NCI-H1092 treated with DMSO at 0.1 percent for 48 hours (cell line): ENCODE results near the gene PADI2.
"Not testable (repeated sequence)": the region's sequence is repeated elsewhere in the genome, so short reads cannot be mapped to it uniquely, and the experiment has no call there.

Experiments used
- DNase-seq: peaks from one replicate; lab custom pipeline; 2025; lab: John Stamatoyannopoulos, UW

Gene PADI2

DNA sequence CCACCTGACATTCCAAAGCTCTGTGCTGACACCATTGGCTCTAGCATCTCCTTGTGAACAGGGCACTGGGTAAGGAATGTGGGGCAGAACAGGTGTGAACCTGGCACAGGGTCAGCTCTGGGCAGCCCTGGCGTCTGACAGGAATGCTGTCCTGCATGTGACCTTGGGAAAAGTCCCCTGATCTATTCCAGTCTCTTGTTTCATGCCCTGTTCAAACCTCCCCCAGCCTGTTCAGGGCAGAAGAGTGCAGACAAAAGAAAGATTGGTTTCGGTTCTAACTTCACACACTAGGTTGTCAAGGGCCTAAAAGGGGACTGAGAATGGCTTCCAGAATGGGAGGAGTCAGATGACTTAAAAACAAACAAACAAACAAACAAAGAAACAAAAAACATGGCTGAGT lies 37.8 kb downstream of the PADI2 start:
- no peak for DNase-seq

DNA sequence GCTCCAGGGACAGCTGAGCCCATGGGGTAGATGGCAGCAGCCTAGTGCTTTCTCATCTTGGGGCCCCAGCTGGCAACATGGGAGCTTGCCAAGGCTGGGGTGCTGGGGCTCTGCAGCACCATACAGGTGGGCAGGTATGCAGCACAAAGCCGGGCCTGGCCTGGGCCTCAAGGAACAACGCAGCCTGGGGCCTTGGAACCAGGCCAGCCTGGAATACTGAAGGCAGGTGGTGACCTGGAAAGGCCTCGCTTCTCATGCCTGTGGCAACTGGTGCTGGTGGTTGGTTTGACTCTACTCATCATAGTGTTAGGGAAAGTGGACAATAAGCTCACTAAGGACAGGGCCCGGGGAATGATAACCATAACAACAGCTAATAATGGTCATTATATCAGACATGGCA lies 38.4 kb downstream of the PADI2 start:
- no peak for DNase-seq

- no peak for DNase-seq
Observed at GRCh38 chr1:17080085-17080759, 39.0 kb downstream of the PADI2 start.

- no peak for DNase-seq
Observed at GRCh38 chr1:17078991-17079868, 40.0 kb downstream of the PADI2 start.

DNA sequence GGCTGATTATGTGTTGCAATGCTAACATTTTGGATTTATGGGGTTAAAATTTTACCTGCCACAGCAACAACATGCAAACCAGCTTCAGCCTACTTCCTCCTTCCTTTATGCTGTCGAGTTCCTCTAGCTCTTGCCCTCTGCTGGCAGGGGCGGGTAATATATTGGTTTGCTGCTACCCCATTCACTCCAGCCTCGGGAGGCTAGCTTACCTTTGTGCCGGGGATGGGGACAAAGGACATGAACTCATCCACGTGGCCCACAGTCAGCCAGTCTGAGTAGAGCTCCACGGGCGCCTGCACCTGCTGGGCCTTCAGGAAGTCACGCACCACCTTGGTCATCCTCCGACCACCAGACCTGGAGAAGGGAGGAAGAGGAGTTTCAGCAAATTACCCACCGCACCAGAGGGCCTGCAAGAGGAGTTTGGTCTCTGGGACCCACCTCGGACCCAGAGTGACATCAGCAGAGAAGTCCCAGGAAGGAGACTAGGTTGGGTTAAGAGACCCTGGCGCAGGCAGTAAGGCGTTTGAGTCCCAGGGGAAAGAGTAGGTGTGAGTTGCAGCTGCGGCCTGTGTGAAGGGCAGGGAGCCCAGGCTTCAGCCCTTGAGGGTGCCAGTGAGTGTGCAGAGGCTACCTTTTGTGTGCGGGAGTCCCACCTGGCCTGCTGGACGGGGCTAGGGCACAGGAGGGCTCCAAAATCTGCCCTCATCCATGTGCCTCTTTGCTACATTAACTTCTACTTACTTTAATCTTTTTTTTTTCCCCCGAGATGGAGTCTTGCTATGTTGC lies 43.6 kb downstream of the PADI2 start:
- DNase-seq = no peak

GRCh38 chr1:17071794-17072193 lies 47.5 kb downstream of the PADI2 start:
- DNase-seq = no peak

DNA sequence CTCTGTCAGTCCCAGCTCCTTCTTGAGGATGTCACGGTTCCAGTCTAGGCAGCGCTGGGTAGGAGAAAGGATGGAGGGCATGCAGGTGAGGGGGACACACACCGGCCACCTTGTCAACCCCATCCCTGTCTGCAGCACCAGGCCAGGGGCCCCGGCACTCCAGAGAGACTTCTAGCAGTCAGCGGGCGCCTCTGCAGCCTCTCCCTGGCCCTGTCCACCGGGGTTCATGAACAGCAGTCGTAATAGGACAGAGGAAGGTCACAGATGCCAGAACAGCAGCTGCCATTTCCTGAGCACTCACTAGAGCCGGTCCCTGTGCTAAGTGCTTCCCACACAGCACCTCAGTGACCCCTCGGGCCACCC lies 49.1 kb downstream of the PADI2 start:
- DNase-seq = no peak

GRCh38 chr1:17069452-17070162 lies 49.6 kb downstream of the PADI2 start:
- no peak for DNase-seq

- DNase-seq = no peak
Observed at GRCh38 chr1:17068789-17069188, 50.5 kb downstream of the PADI2 start.

GRCh38 chr1:17067465-17068240 lies 51.6 kb downstream of the PADI2 start:
- no peak for DNase-seq

GRCh38 chr1:17067069-17067426 lies 52.2 kb downstream of the PADI2 start:
- no peak for DNase-seq

GRCh38 chr1:17066361-17067068 lies 52.7 kb downstream of the PADI2 start:
- no peak for DNase-seq

GRCh38 chr1:17065666-17066065 lies 53.6 kb downstream of the PADI2 start:
- DNase-seq = no peak

DNA sequence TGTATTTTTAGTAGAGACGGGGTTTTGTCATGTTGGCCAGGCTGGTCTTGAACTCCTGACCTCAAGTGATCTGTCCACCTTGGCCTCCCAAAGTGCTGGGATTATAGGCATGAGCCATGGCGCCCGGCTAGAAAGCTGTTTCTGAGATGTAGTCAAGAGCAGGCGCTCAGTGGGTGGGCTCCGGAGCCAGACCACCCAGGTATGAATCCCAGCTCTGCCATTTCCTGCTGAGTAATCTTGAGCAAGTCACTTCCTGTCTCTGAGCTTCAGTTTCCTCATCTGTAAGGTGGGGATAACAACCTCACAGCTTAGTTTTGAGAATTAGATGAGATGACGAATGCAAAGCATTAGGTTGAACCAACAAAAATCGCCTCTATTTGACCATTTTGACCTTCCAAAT lies 56.5 kb downstream of the PADI2 start:
- not testable (repeated sequence) for DNase-seq

DNA sequence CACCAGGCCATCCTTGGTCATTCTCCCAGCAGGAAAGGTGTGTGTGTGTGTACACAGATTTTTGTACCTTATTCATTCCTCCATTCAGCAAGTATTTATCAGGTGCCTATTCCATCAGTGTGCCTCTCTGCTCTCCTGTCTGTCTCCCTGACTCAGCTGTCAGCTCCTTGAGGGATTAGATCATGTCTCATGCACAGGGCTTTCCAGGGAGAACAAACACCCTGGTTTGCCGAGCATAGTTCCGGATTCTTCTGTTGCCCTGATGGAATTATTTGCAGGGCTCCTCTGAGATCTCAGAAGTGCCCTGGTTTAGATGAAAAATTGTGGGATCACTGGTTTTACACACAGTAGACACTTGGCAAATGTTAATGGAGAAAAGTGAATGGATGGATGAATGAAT lies 57.4 kb downstream of the PADI2 start:
- no peak for DNase-seq

- DNase-seq = no peak
Observed at GRCh38 chr1:17061486-17061885, 57.8 kb downstream of the PADI2 start.

DNA sequence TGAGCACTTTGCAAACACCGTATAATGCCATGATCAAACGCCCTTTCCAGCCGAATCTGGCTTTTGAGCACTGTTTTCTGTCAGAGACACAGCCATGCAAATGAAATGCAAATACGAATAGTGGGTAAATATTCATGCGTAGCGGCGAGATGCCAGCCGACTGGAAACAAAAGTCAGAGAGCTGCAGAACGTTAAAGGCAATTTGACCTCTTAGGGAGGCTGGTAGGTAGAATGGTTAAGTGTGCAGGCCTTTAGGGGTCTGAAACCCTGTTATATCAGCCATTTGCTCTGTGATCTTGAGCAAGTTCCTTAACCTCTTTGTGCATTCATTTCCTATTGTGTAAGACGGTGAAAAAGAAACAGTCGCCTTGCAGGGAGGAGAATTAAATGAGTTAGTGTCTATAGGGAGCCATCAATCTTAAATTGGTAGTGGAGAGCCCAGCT lies 58.9 kb downstream of the PADI2 start:
- DNase-seq = no peak

DNA sequence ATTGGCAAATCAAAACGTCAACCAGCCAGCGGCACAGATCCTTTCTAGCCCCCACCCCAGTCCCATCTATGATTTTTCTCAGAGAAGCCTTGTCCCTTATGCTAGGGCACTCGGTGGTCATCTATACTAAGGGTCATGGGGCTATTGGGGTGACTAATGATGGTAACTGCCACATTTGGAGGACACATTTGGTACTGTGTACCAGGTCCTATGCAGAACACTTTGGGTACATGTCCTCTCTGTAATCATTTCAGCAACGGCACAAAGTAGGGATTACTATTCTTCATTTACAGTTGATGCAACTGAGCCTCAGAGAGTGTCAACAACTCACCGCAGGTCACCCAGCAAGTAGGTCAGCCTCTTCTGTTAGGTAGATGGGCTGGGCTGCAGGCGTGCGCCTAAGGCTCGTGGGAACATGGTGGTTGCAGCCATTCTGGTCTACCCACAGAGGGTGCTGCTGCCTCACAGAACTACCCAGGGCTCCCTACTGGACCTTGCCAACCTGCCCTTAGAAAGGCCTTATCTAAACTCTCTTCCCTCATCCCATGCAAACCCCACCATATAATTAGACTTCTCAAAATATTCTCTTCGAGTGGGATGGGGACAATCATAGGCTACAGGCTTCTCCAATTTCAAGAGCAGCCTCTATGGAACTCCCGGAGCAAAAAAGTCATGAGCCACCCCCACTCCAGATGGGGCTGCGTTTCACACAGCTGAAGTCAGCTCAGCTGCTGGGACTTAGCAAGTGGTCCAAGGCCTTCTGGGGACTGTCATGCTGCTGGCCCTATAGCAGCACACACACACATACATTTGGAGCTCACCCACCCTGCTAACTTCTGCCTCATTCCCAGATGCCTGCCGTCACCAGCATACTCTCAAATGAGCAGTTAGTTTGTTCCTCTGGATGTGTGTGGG lies 59.6 kb downstream of the PADI2 start:
- peak; percentile 69 for DNase-seq

DNA sequence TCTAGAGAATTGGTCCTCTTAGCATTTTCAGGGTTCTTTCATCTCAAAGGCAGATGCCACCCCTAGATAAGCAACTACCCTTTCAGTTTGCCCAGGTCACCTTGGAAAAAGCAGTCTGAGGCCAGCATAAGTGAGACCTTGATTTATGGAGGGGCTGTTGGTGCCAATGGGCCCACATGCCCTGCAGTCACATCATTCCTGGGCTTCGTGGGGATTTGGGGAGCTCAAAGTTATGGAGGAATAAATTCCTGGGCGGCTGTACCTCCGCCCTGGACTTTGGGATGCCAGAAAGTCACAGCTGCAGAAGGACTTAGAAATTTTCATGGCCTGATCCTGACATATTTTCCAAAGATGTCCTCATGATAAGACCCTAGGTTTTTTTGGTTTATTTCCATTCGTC lies 62.7 kb downstream of the PADI2 start:
- DNase-seq = no peak

DNA sequence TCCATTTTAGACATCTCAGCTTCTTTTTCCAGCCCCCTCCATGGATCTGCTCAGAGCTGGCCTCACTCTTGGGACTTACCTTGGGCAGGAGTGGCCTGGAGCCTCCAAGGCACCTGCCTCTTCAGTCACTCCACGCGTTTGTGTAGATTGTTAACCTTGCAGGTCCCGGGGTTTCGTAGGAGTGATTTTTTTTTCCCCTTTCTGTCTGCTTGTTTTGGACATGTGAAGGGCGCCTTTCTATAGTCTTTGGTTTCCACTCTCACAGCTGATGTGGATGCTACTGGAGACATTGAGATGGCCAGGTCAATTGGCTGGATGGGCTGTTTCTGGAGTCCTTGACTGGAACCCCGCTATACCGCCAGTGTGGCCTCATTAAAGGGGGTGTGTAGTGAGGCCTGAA lies 63.5 kb downstream of the PADI2 start:
- DNase-seq = no peak
